ENCODE results near the gene TMEM125. TPM values are rescaled to one million over a fixed set of nuclear protein-coding genes. Genes with fewer than 3 reads are reported as not detected.
A peak's percentile ranks its signal among the peaks of the same experiment; 100 is the strongest.

Gene TMEM125
- total RNA-seq, 1 experiment from 2014 or later: not detected

GRCh38 chr1:43267291-43267805 lies 2.4 kb upstream of the TMEM125 start:
- ChIA-PET POLR2A (no interaction called here), CTCF (interaction anchor here (1.3 kb wide), 1 partner anchor 40 kb away, joined by 4 read pairs; no protein-coding TSS in a partner anchor)
- Histone ChIP-seq H3K27ac (ENCODE audit: low read length) (no peak overlapping the region), H3K9me3 (ENCODE audit: control insufficient read depth, insufficient read depth, low read depth, low read length) (peaks cover 10% of the 10 kb centered on the region; the same call in 1 of the 2 replicates), H3K4me3 (ENCODE audit: low read depth in 2 of 2, low read length in 2 of 2) (no peak overlapping the region), H3K27me3 (ENCODE audit: control insufficient read depth, insufficient read depth, low read length) (no peaks in the 10 kb centered on the region), H3K4me1 (ENCODE audit: control insufficient read depth, insufficient read depth, low read length) (no peaks in the 10 kb centered on the region), H3K36me3 (ENCODE audit: control insufficient read depth, insufficient read depth, low read length) (no peaks in the 10 kb centered on the region)
- 0 out of 2 replicates have a peak, but pooled peaks have one; percentile 23 for ATAC-seq
- BruUV-seq (replicated peaks): no TSS peak
- TF ChIP-seq POLR2AphosphoS5 (IDR thresholded peaks at IDR 0.05; ENCODE audit: low read depth, low read length) (no peak), REST (IDR thresholded peaks at IDR 0.05; ENCODE audit: insufficient read depth in 1 of 2, low read depth in 2 of 2, low read length in 1 of 2) (no peak), SIN3A (IDR thresholded peaks at IDR 0.05; ENCODE audit: borderline replicate concordance, insufficient read depth, low read depth, low read length) (no peak), CTCF (IDR thresholded peaks at IDR 0.05) (no peak), TCF7L2 (IDR thresholded peaks at IDR 0.05; ENCODE audit: low read depth, low read length) (no peak)
- intact Hi-C loops (cut with micrococcal nuclease; ENCODE audit: unreplicated experiment): no loop called here
- no peak for DNase-seq (ENCODE audit: low read depth, low spot score)
- in situ Hi-C loops (cut with HindIII; ENCODE audit: low pct_unique_long_range_greater_than_20kb, low sequenced_read_pairs): no loop called here

GRCh38 chr1:43267818-43268425 lies 1.9 kb upstream of the TMEM125 start:
- H3K4me1 ChIP-seq (ENCODE audit: control insufficient read depth, insufficient read depth, low read length): no peaks in the 10 kb centered on the region
- no peak for TF ChIP-seq CTCF (IDR thresholded peaks at IDR 0.05)
- TF ChIP-seq REST (IDR thresholded peaks at IDR 0.05; ENCODE audit: insufficient read depth in 1 of 2, low read depth in 2 of 2, low read length in 1 of 2): no peak
- TF ChIP-seq POLR2AphosphoS5 (IDR thresholded peaks at IDR 0.05; ENCODE audit: low read depth, low read length): no peak
- intact Hi-C loops (cut with micrococcal nuclease; ENCODE audit: unreplicated experiment) (no loop called here), in situ Hi-C loops (cut with HindIII; ENCODE audit: low pct_unique_long_range_greater_than_20kb, low sequenced_read_pairs) (no loop called here)
- CTCF ChIA-PET: interaction anchor here (1.3 kb wide), 1 partner anchor 41 kb away, joined by 4 read pairs; no protein-coding TSS in a partner anchor
- no peak overlapping the region for H3K27ac ChIP-seq (ENCODE audit: low read length)
- H3K36me3 ChIP-seq (ENCODE audit: control insufficient read depth, insufficient read depth, low read length): no peaks in the 10 kb centered on the region
- no TSS peak for BruUV-seq (replicated peaks)
- H3K9me3 ChIP-seq (ENCODE audit: control insufficient read depth, insufficient read depth, low read depth, low read length): peaks cover 5% of the 10 kb centered on the region; the same call in 1 of the 2 replicates
- no peaks in the 10 kb centered on the region for H3K27me3 ChIP-seq (ENCODE audit: control insufficient read depth, insufficient read depth, low read length)
- ATAC-seq (no peak), DNase-seq (ENCODE audit: low read depth, low spot score) (no peak)
- POLR2A ChIA-PET: no interaction called here
- H3K4me3 ChIP-seq (ENCODE audit: low read depth in 2 of 2, low read length in 2 of 2): no peak overlapping the region
